H9 (cell line): ENCODE data around the gene ACACB. TPM values are rescaled to one million over a fixed set of nuclear protein-coding genes. Genes with fewer than 3 reads are reported as not detected.
A peak's percentile ranks its signal among the peaks of the same experiment; 100 is the strongest.

Experiments
- DNase-seq: peaks from one replicate; pipeline ENCODE4 v3.0.0-alpha.2; 2017
- H2AFZ ChIP-seq: one replicate; pipeline ENCODE4 v1.6.1; 2013; ENCODE audit warnings: mild to moderate bottlenecking, low read length, control low read depth, moderate library complexity
- H2AK5ac ChIP-seq: 2 replicates; pipeline ENCODE4 v1.6.1; 2013; ENCODE audit warnings: low read length, control low read depth, mixed read lengths; ENCODE audit not compliant: insufficient read length
- H2BK120ac ChIP-seq: one replicate; pipeline ENCODE4 v1.6.1; 2013; ENCODE audit warnings: low read depth, mild to moderate bottlenecking, low read length, control low read depth, inconsistent platforms; ENCODE audit not compliant: poor library complexity, severe bottlenecking
- H2BK12ac ChIP-seq: 2 replicates; pipeline ENCODE4 v1.6.1; 2013; ENCODE audit warnings: low read length, control low read depth, mixed read lengths, low read depth; ENCODE audit not compliant: insufficient read length
- H2BK15ac ChIP-seq: 2 replicates; pipeline ENCODE4 v1.6.1; 2013; ENCODE audit warnings: low read depth, low read length, control low read depth
- H2BK20ac ChIP-seq: one replicate; pipeline ENCODE4 v1.6.1; 2013; ENCODE audit warnings: low read depth, mild to moderate bottlenecking, low read length, control low read depth, inconsistent platforms; ENCODE audit not compliant: poor library complexity, severe bottlenecking
- H2BK5ac ChIP-seq: 2 replicates; pipeline ENCODE4 v1.6.1; 2013; ENCODE audit warnings: low read length, control low read depth, mixed read lengths; ENCODE audit not compliant: insufficient read length
- H3K14ac ChIP-seq: 2 replicates; pipeline ENCODE4 v1.6.1; 2013; ENCODE audit warnings: low read length, control low read depth; ENCODE audit not compliant: insufficient read depth
- H3K18ac ChIP-seq: 2 replicates; pipeline ENCODE4 v1.6.1; 2013; ENCODE audit warnings: low read depth, mild to moderate bottlenecking, mixed read lengths, low read length, control low read depth; ENCODE audit not compliant: insufficient read length
- H3K23ac ChIP-seq: 2 replicates; pipeline ENCODE4 v1.6.1; 2013; ENCODE audit warnings: low read length, control low read depth, mixed read lengths, low read depth; ENCODE audit not compliant: insufficient read length
- H3K23me2 ChIP-seq: 2 replicates; pipeline ENCODE4 v1.6.1; 2013; ENCODE audit warnings: low read depth, mild to moderate bottlenecking, mixed read lengths, low read length, control low read depth; ENCODE audit not compliant: insufficient read length, poor library complexity, severe bottlenecking
- H3K27ac ChIP-seq: 2 replicates; pipeline ENCODE4 v1.5.1; 2013; ENCODE audit warnings: low read length, control low read depth, mixed read lengths, low read depth; ENCODE audit not compliant: insufficient read length
- H3K27me3 ChIP-seq: 2 replicates; pipeline ENCODE4 v1.6.1; 2013; ENCODE audit warnings: low read length, control low read depth, inconsistent platforms; ENCODE audit not compliant: insufficient read depth
- H3K4ac ChIP-seq: 2 replicates; pipeline ENCODE4 v1.6.1; 2013; ENCODE audit warnings: low read depth, mild to moderate bottlenecking, control low read depth, inconsistent platforms, low read length, moderate library complexity
- H3K4me1 ChIP-seq: 2 replicates; pipeline ENCODE4 v1.6.1; 2013; ENCODE audit warnings: low read length, control low read depth, inconsistent platforms; ENCODE audit not compliant: insufficient read depth
- H3K4me2 ChIP-seq: 2 replicates; pipeline ENCODE4 v1.6.1; 2013; ENCODE audit warnings: low read length, control low read depth, mixed read lengths; ENCODE audit not compliant: insufficient read length, insufficient read depth
- H3K56ac ChIP-seq: 2 replicates; pipeline ENCODE4 v1.6.1; 2013; ENCODE audit warnings: low read depth, mild to moderate bottlenecking, mixed read lengths, low read length, control low read depth; ENCODE audit not compliant: insufficient read length
- H3K79me1 ChIP-seq: 2 replicates; pipeline ENCODE4 v1.6.1; 2013; ENCODE audit warnings: low read depth, mild to moderate bottlenecking, moderate library complexity, low read length, control low read depth, inconsistent platforms; ENCODE audit not compliant: insufficient read depth, poor library complexity, severe bottlenecking
- H3K79me2 ChIP-seq: 2 replicates; pipeline ENCODE4 v1.6.1; 2013; ENCODE audit warnings: low read length, control low read depth, inconsistent platforms; ENCODE audit not compliant: insufficient read depth
- H3K9ac ChIP-seq: 2 replicates; pipeline ENCODE4 v1.6.1; 2013; ENCODE audit warnings: low read length, control low read depth, mixed read lengths; ENCODE audit not compliant: insufficient read length; ENCODE audit errors: extremely low read depth
- H3K9me3 ChIP-seq: one replicate; pipeline ENCODE4 v1.6.1; 2013; ENCODE audit warnings: low read depth, low read length, inconsistent platforms; ENCODE audit not compliant: control insufficient read depth
- H3T11ph ChIP-seq: one replicate; pipeline ENCODE4 v1.6.1; 2013; ENCODE audit warnings: mild to moderate bottlenecking, low read length, control low read depth, inconsistent platforms
- H4K20me1 ChIP-seq: one replicate; pipeline ENCODE4 v1.6.1; 2013; ENCODE audit not compliant: control insufficient read depth, insufficient read length, insufficient read depth
- H4K5ac ChIP-seq: 2 replicates; pipeline ENCODE4 v1.6.1; 2013; ENCODE audit warnings: low read depth, mild to moderate bottlenecking, mixed read lengths, low read length, control low read depth; ENCODE audit not compliant: insufficient read length
- H4K8ac ChIP-seq: replicated peaks from 2 replicates; pipeline ENCODE4 v1.6.1; 2013; ENCODE audit warnings: low read length, control low read depth, mixed read lengths, low read depth; ENCODE audit not compliant: insufficient read length
- H4K91ac ChIP-seq: 2 replicates; pipeline ENCODE4 v1.6.1; 2013; ENCODE audit warnings: low read depth, mild to moderate bottlenecking, moderate library complexity, mixed read lengths, low read length, control low read depth; ENCODE audit not compliant: insufficient read length
- H3K27ac Mint-ChIP-seq, 3 experiments: 2 replicates in 2 of 3; 3 replicates in 1 of 3; pipeline ENCODE4 v1.8.0; 2020 to 2021; ENCODE audit warnings: mixed read lengths in 3 of 3, mild to moderate bottlenecking in 1 of 3, moderate library complexity in 1 of 3
- H3K27me3 Mint-ChIP-seq: 2 replicates; pipeline ENCODE4 v1.8.0; 2021; ENCODE audit warnings: low read depth, mild to moderate bottlenecking, moderate library complexity, mixed read lengths
- H3K36me3 Mint-ChIP-seq, 3 experiments: 2 replicates in 2 of 3; 3 replicates in 1 of 3; pipeline ENCODE4 v1.8.0; 2020 to 2021; ENCODE audit warnings: low read depth in 3 of 3, mixed read lengths in 3 of 3; ENCODE audit not compliant: insufficient read depth in 1 of 3
- H3K4me1 Mint-ChIP-seq, 2 experiments: 2 replicates each; pipeline ENCODE4 v1.8.0; 2020; ENCODE audit warnings: mixed read lengths in 2 of 2
- H3K4me3 Mint-ChIP-seq, 2 experiments: 2 replicates in 1 of 2; 3 replicates in 1 of 2; pipeline ENCODE4 v1.8.0; 2020 to 2021; ENCODE audit warnings: mild to moderate bottlenecking in 2 of 2, mixed read lengths in 2 of 2, moderate library complexity in 1 of 2
- H3K9me3 Mint-ChIP-seq, 2 experiments: 2 replicates in 1 of 2; 3 replicates in 1 of 2; pipeline ENCODE4 v1.8.0; 2020; ENCODE audit warnings: mild to moderate bottlenecking in 2 of 2, mixed read lengths in 2 of 2, moderate library complexity in 1 of 2
- WGBS: extraction: QIAGEN DNeasy Blood & Tissue Kit; methylation state at CpG from one replicate; pipeline ENCODE4 v1.1.7; 2013; ENCODE audit warnings: missing lambda C conversion rate, low lambda C conversion rate, mixed read lengths; ENCODE audit not compliant: insufficient read length; ENCODE audit errors: extremely low coverage; 5-methylcytosine and 5-hydroxymethylcytosine counted together
- total RNA-seq: library from RNA; stranded (reverse); gene quantifications from 2 replicates; pipeline ENCODE4 v1.2.1, GENCODE V29; 2021
- TF ChIP-seq, protein P1 (sequence below): fragments of 200-600 bp; sonication (generic); conservative IDR thresholded peaks from 3 replicates; pipeline ENCODE4 v1.8.0; 2021; ENCODE audit warnings: antibody characterized with exemption, mild to moderate bottlenecking

The ACACB gene
- total RNA-seq, 1 experiment from 2014 or later, result 14.2 TPM

- no peak overlapping the region for H3K9ac ChIP-seq
- no peak overlapping the region for H2BK15ac ChIP-seq
- H3K4me1 ChIP-seq, result no peaks in the 10 kb centered on the region
- H3K4ac ChIP-seq, result no peak overlapping the region
- TF ChIP-seq, protein P1, sequence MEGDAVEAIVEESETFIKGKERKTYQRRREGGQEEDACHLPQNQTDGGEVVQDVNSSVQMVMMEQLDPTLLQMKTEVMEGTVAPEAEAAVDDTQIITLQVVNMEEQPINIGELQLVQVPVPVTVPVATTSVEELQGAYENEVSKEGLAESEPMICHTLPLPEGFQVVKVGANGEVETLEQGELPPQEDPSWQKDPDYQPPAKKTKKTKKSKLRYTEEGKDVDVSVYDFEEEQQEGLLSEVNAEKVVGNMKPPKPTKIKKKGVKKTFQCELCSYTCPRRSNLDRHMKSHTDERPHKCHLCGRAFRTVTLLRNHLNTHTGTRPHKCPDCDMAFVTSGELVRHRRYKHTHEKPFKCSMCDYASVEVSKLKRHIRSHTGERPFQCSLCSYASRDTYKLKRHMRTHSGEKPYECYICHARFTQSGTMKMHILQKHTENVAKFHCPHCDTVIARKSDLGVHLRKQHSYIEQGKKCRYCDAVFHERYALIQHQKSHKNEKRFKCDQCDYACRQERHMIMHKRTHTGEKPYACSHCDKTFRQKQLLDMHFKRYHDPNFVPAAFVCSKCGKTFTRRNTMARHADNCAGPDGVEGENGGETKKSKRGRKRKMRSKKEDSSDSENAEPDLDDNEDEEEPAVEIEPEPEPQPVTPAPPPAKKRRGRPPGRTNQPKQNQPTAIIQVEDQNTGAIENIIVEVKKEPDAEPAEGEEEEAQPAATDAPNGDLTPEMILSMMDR, result no peak
- H3K18ac ChIP-seq, result no peak overlapping the region
- H2BK5ac ChIP-seq, result no peak overlapping the region
- H3K23ac ChIP-seq, result no peak overlapping the region
- no peak overlapping the region for H3K4me2 ChIP-seq
- Mint-ChIP-seq H3K27me3 (no peaks in the 10 kb centered on the region), H3K27ac (peak overlapping the region in 1 of 3 experiments; percentile 46; a peak in 1 of 7 replicates), H3K9me3 (no peaks in the 10 kb centered on the region), H3K4me3 (no peak overlapping the region), H3K4me1 (no peaks in the 10 kb centered on the region), H3K36me3 (peaks cover 2 to 24% (median 17%) of the 10 kb centered on the region in 3 experiments)
- H2BK120ac ChIP-seq, result no peak overlapping the region
- no peak for DNase-seq
- WGBS, result no CpG with 5 or more reads among the region's 1 CpG
- H3K27me3 ChIP-seq, result no peaks in the 10 kb centered on the region
- H3K56ac ChIP-seq, result no peak overlapping the region
- no peak overlapping the region for H2AFZ ChIP-seq
- H4K8ac ChIP-seq, result no peak overlapping the region
- no peaks in the 10 kb centered on the region for H3K9me3 ChIP-seq
- H4K20me1 ChIP-seq, result no peaks in the 10 kb centered on the region
- H3K14ac ChIP-seq, result no peak overlapping the region
- H2AK5ac ChIP-seq, result no peak overlapping the region
- H3K23me2 ChIP-seq, result no peaks in the 10 kb centered on the region
- H4K91ac ChIP-seq, result no peak overlapping the region
- H2BK12ac ChIP-seq, result no peak overlapping the region
- H3K79me1 ChIP-seq, result no peaks in the 10 kb centered on the region
- H3K79me2 ChIP-seq, result no peaks in the 10 kb centered on the region
- H4K5ac ChIP-seq, result no peak overlapping the region
- no peak overlapping the region for H3K27ac ChIP-seq
- H2BK20ac ChIP-seq, result no peak overlapping the region
- H3T11ph ChIP-seq, result no peak overlapping the region
These were observed 49.2 kb downstream of the ACACB start for GRCh38 chr12:109165599-109165998.
